GM12874 (cell line): ENCODE measurements around the gene TMBIM6.

ENCODE experiments used
- TF ChIP-seq, protein P1 (sequence below): IDR thresholded peaks from 2 replicates; pipeline ENCODE4 v1.5.1; 2011; ENCODE audit warnings: low read depth, mild to moderate bottlenecking, control low read depth, low read length, moderate library complexity; ENCODE audit not compliant: insufficient read depth

The TMBIM6 gene

GRCh38 chr12:49791700-49792099, 50.3 kb downstream of the TMBIM6 start:
- TF ChIP-seq, protein P1, sequence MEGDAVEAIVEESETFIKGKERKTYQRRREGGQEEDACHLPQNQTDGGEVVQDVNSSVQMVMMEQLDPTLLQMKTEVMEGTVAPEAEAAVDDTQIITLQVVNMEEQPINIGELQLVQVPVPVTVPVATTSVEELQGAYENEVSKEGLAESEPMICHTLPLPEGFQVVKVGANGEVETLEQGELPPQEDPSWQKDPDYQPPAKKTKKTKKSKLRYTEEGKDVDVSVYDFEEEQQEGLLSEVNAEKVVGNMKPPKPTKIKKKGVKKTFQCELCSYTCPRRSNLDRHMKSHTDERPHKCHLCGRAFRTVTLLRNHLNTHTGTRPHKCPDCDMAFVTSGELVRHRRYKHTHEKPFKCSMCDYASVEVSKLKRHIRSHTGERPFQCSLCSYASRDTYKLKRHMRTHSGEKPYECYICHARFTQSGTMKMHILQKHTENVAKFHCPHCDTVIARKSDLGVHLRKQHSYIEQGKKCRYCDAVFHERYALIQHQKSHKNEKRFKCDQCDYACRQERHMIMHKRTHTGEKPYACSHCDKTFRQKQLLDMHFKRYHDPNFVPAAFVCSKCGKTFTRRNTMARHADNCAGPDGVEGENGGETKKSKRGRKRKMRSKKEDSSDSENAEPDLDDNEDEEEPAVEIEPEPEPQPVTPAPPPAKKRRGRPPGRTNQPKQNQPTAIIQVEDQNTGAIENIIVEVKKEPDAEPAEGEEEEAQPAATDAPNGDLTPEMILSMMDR = no peak

GRCh38 chr12:49792181-49792970, 51.0 kb downstream of the TMBIM6 start:
- TF ChIP-seq, protein P1 = no peak

DNA sequence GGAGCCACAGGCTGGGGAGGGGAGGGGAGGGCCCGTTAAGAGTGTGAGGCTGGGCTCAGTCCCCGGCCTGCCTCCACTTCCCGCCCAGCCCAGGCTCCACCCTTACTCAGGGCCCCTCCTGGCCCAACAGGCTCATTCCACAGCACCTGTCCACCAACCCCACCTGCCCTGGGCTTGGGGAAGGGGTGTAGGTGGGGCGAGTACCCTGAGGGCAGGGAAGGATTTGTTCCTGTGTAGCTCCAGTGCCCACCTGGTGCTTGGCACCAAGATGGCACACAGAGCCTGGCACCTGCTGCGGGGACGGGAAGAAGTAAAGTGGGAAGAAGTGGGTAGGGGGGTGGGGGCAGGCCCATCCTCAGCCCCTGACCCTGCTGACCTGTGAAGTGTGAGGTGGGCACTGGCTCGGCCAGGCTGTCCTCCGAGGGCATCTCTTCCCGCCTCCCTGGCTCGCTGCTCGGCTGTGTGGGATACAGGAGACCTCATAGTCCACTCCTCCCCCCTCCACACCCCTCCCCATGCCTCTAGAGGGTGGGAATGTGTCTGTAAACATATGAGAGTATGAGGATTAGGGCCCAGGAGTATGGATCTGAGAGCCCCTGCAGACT, 51.7 kb downstream of the TMBIM6 start:
- TF ChIP-seq, protein P1 = no peak

- TF ChIP-seq, protein P1 = no peak
Observed at GRCh38 chr12:49793620-49794019, 52.3 kb downstream of the TMBIM6 start.

- TF ChIP-seq, protein P1 = no peak
Observed at GRCh38 chr12:49794021-49794420, 52.7 kb downstream of the TMBIM6 start.

DNA sequence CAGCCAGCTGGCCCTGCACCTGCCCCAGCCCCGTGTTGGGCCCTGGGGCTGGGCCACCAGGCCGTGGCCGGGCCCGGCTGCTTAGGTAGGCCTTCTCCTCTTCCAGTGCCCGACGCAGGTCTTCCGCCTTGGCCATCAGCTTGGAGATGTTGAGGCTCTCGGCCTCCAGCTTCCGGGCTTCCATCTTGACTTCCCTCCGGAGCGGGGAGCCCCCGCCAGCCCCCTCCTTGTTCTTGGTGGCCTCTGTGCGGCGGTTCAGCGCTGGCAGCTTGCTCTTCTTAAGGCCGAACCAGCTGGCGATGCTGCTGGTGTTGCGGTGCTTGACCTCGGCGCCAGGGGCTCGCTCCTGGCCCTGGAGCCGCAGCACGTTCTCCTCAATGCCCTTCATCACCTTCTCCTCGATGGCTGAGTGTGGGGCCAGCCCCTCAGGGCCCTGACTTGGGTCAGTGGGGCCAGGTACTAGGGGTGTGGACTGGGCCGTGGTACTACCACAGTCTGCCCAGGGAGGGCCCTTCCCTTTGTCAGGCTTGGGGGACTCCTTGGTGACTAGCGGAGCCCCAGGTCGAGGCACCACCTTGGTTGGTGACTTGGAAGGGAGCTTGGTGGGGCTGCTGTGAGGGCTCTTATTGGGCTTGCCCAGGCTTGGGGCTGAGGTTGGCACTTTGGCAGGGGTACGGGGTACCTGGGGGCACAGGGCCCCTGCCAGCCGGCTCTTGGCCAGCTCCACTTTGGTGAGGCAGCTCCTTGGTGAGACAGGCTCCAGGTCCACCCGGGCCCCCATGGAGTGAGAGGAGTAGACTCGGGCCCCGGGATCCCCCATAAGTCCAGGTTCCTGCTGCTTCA, 53.7 kb downstream of the TMBIM6 start:
- TF ChIP-seq, protein P1 = no peak

DNA sequence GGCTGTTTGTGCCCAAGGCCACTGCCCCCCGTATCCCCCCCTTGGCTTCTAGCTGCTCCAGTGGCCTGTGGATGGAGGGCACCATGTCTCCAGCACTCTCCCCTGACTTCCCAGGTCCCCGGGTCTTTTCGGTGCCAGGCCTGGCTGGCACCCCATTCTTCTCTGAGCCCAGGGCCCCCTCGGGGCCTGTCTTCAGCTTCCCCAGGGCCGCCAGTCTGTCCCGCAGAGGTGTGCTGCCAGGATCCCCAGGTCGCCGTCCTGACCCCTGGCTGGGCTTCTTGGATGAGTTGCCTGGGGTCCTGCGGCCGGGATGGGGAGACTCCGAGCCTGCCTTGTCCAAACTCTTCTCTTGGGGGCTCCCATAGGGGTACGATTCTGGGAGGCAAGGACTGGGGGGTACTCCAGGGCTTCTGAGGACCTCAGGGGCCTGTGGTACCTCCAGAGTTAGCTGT, 54.3 kb downstream of the TMBIM6 start:
- TF ChIP-seq, protein P1 = no peak
